Astrocyte (in vitro differentiated cells and primary cell): ENCODE measurements around the gene DEDD2.

Experiments
- EZH2 ChIP-seq: IDR thresholded peaks from 2 replicates; pipeline ENCODE4 v1.6.1; 2012; ENCODE audit warnings: mild to moderate bottlenecking, low read length, inconsistent platforms; ENCODE audit not compliant: insufficient read depth
- TF ChIP-seq, protein P1 (sequence below): IDR thresholded peaks from 2 replicates; pipeline ENCODE4 v1.5.1; 2011; ENCODE audit warnings: low read depth, mild to moderate bottlenecking, inconsistent platforms, low read length, moderate library complexity; ENCODE audit not compliant: insufficient read depth

DNA sequence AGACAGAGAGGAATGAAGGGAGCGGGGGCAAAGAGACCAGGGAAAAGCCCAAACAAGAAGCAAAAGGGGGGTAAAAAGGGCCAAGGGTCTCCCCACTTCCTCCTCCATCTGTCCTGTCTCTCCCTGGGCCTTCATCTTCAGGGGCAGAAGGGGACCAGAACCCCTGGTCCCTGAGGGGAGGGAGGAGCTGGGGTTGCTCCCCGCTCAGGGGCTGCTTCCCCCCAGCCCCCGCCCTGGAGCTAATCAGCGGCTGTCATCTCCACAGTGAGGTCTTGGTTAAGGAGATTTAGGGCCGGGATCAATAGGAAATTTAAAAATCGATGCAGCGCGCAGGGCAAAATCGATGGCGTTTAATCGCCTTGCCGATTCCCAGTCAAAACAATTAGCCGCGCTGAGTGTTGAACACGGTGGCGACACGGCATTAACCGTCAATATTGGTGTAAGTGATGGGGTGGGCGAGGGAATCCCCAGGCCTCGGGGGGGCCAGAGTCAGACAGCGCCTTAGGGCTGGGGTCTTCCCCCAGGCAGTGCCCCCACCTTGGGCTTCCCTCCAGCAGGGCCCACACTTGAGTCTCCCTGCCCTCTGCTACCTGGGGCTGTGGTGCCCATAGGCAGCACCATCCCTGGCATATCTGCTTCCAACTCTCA, 55.7 kb downstream of the DEDD2 start:
- TF ChIP-seq, protein P1, sequence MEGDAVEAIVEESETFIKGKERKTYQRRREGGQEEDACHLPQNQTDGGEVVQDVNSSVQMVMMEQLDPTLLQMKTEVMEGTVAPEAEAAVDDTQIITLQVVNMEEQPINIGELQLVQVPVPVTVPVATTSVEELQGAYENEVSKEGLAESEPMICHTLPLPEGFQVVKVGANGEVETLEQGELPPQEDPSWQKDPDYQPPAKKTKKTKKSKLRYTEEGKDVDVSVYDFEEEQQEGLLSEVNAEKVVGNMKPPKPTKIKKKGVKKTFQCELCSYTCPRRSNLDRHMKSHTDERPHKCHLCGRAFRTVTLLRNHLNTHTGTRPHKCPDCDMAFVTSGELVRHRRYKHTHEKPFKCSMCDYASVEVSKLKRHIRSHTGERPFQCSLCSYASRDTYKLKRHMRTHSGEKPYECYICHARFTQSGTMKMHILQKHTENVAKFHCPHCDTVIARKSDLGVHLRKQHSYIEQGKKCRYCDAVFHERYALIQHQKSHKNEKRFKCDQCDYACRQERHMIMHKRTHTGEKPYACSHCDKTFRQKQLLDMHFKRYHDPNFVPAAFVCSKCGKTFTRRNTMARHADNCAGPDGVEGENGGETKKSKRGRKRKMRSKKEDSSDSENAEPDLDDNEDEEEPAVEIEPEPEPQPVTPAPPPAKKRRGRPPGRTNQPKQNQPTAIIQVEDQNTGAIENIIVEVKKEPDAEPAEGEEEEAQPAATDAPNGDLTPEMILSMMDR: no peak
- TF ChIP-seq EZH2: no peak
